Stimulated activated CD8-positive, alpha-beta memory T cell treated with anti-CD3 and anti-CD28 coated beads, Interleukin-2, amount 100 ng/mL, for 1 hour (primary cell): ENCODE measurements around the gene SUSD2.
A peak's percentile ranks its signal among the peaks of the same experiment; 100 is the strongest.

Experiments
- DNase-seq, 2 donors: peaks; one replicate each; pipeline ENCODE4 v3.0.0-alpha.2; 2020; ENCODE audit warnings: low read depth in 2 of 2

Gene SUSD2

DNA sequence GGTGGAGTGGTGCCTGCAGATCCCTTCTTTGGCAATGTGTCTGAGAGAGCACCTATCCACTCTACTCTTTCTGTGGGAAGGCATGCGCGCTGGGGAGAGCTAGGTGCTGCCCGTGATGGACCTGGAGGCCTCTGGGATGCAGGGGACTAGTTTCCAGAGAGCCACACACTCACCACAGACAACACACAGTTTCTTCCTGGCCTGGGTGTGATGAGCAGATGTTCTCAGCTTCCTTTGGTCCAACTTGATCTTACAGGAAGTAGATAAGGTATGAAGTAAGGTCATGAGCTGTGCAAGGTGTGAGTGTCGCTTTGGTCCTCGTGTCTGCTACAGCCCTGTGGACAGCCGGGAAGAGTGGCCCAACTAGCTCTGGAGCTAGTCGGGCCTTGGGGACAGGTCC, 27.3 kb upstream of the SUSD2 start:
- DNase-seq: no peak

GRCh38 chr22:24154826-24155225, 26.5 kb upstream of the SUSD2 start:
- DNase-seq: no peak

DNA sequence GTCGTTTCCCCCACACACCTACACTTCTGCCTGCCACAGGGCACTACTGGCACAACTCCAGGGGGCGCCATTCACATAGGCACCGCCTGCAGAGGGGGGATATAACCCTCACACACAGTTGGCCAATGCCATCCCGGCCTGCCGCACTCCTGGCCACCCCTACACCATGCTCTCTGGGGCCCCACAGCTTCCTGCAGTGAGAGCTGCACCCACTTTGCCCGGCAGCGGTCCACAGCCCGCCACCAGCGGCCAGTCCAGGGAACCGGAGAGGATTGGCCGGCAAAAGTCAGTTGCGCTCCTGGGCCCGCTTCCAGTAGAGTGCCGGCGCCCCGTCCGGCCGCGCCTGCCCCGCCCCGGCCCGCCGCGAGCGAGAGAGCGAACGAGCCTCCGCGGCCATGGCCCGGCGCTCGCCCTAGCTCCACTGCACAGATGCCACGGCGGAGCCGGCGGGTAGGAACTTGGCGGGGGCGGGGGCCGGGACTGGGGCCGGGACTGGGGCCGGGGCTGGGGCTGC, 25.6 kb upstream of the SUSD2 start:
- DNase-seq: peak in 1 of 2 donors; percentile 24

GRCh38 chr22:24156141-24156912, 25.0 kb upstream of the SUSD2 start:
- peak in 1 of 2 donors; percentile 36 for DNase-seq

DNA sequence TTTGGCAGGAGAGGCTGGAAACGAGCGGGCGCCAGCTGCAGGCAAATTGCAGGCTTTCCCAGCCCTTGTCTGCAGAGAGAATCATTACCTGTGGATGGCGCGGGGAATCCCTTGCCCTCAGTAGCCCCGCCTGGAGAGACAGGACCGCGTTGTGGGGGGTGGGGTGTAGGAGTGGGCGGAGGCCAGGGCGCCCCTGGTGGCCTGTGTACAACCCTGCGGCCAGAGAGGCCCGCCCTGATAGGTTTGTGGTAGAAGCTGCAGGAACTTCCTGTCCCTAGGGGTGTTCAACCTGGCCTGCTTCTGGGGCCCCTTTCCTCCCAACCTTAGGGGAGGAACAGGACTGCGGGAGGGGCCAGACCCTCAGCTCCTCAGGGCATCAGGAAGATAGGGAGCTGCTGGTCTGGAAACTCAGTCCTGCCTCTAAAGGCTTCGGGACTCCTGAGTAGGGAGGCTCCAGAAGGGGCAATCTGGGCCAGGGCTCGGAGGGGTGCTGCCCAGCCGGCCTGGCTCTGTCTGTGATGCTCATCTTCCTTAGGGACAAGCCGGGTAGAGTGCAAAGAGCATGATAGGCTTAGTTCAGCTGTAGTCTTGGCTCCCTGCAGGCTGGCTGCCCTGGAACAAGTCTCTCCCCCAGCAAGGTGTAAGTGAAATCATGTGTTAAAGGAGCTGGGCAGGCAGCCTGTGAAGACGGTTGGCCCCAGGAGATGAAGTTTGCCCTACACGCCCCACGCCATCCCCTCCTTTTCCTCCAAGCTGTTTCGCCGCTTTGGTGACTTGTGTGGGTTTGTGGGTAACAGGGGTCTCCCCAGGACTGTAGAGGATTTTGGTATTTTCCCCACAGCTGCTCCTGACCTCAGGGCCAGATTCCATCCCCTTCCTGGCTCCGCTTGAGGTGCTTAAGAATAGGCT, 24.1 kb upstream of the SUSD2 start:
- peak; percentile 75 to 76 for DNase-seq

- DNase-seq: no peak
Observed at GRCh38 chr22:24157822-24158135, 23.5 kb upstream of the SUSD2 start.

- no peak for DNase-seq
Observed at GRCh38 chr22:24159650-24160049, 21.6 kb upstream of the SUSD2 start.

DNA sequence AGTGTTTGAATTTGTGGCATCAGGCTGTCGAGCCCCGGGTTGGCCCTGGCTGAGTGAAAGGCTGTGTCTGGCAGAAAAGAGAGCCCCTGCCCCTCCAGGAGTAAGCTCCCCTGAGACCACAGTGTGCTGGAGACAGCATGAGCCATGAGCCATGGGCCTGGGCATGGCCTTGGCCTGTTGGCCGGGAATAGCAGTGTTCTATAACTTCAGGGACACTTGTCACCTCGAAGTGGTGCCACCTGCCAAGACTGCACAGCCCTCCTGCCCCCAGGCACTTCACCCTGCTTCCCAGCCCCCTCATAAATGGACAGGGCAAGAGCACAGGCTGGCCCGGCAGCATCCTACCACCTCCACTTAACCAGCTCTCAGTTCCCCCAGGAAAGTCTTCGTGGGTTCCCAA, 20.7 kb upstream of the SUSD2 start:
- no peak for DNase-seq

DNA sequence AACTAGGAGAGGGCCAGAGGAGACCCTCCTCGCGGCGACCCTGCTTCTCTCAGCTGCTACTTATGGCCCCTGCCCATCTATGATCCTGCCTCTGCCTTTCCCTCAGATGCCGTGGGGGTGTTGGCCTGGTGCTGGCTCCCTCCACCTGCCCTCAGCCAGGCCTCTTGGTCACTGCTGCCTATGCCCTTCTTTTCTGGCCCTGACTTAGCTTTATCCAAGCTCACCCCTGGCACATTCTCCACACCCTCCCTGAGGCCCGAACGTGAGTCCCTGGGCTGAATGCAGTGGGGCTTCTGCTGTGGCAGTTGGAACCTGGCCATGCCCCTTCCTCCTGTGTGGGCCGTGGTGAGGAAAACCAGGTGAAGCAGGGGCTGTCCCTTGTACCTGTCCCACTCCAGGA, 19.8 kb upstream of the SUSD2 start:
- no peak for DNase-seq

- no peak for DNase-seq
Observed at GRCh38 chr22:24161909-24162308, 19.4 kb upstream of the SUSD2 start.

GRCh38 chr22:24162436-24162835, 18.9 kb upstream of the SUSD2 start:
- DNase-seq: no peak

GRCh38 chr22:24164243-24164642, 17.0 kb upstream of the SUSD2 start:
- DNase-seq: no peak

DNA sequence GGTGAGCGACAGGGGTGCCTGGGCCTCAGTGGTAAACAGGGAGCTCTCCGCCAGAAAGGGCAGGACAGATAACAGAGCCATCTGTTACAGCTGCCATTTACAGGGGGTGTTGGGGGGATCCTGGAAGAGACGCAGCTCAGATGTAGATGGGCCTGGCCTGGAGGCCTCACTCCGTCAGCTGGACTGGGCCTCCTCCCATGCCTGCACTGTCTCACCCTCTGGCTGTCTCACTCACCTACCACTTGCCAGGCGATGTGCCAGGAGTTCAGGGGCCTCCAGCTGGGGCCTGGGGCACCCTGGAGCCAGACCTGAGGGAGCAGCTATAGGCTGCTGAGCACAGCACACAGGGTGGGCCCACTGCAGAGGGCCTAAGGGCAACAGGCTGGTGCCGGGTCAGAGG, 16.3 kb upstream of the SUSD2 start:
- DNase-seq: no peak

DNA sequence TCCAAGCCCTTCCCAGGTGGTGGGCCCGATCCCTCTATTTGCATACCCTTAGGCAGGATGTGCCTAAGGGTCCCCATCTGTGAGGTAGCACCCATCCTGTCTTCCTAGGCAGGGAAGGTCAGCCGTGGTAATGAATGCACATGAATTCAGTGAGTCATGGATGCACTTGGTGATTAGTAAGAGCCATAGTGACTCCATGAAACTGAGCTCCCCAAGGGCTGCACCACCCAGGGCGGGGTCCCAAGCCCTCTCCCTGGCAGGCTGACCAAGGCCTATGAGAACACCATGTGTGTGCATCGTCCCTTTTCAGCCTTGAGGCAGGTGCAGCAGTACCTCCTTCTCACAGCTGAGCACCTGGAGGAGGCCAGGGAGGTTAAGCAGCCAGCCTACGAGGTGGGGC, 15.6 kb upstream of the SUSD2 start:
- DNase-seq: no peak

DNA sequence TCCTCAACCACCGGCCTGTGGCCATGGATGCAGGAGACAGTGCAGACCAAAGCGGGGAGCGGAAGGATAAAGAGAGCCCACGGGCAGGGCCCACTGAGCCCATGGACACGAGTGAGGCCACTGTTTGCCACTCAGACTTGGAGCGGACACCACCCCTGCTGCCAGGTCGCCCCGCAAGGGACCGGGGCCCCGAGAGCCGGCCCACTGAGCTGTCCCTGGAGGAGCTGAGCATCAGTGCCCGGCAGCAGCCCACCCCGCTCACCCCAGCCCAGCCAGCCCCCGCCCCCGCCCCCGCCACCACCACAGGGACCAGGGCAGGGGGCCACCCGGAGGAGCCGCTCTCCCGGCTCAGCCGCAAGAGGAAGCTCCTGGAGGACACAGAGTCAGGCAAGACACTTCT, 14.5 kb upstream of the SUSD2 start:
- no peak for DNase-seq

DNA sequence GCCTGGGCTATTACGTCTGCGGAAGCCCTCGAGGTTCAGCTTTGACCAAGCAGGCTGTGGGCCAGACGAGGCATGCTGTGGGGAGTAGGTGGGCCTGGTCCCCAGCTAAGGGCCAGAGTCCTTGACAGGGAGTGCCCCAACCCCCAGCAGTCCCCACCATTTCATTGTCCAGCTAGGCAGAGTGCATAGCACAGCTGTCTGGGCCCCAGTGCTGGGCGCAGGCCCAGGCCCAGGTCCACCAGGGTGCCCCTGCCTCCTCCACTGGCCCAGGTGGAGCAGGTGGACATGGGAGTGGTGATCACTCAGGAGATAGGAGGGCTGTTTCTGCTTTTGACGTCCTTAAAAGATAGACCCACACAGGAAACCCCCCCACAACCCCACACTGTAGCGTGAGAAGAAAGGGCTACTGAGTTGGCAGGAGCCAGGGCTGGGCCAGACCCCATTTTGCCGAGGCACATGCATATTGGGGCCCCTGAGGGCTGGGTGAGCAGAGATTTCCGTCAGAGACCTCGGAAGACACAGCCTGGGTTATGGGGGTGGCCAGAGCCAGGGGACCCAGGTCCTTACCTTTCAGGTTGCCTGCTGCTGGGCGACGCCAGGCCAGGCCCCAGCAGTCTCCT, 11.7 kb upstream of the SUSD2 start:
- DNase-seq: no peak

- DNase-seq: no peak
Observed at GRCh38 chr22:24170188-24170587, 11.1 kb upstream of the SUSD2 start.

GRCh38 chr22:24170632-24171031, 10.7 kb upstream of the SUSD2 start:
- no peak for DNase-seq

- DNase-seq: no peak
Observed at GRCh38 chr22:24171822-24172221, 9.5 kb upstream of the SUSD2 start.

- peak; percentile 30 to 47 for DNase-seq
Observed at GRCh38 chr22:24175160-24175808, 6.0 kb upstream of the SUSD2 start.

GRCh38 chr22:24176040-24176439, 5.2 kb upstream of the SUSD2 start:
- no peak for DNase-seq

DNA sequence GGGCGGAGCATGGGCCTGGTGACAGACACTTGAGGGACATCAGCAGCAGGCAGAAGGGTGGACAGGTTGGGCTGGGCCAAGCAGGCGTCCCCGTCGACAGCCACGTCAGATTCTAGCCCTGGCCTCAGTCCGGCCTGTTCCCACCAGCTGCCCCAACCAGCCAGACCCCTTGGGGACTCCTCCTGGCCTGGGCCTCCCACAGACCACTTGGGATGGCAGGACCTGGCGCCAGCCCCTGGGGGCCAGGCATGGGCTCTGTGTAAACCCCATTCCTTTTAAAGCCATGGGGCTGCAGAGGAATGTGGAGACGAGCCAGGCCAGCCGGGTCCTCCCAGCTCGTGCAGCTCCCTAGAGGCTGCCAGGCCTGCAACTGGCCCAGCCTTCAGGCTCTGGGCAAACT, 4.7 kb upstream of the SUSD2 start:
- no peak for DNase-seq
